AG04450 (cell line): Measurements from ENCODE around the gene REG4. TPM values are rescaled to one million over a fixed set of nuclear protein-coding genes. Genes with fewer than 3 reads are reported as not detected.

Experiments used
- CTCF ChIA-PET: fragments of 300-600, 350-600 bp; formaldehyde crosslinking; extraction: SDS; loops from one replicate; lab custom pipeline; 2022; ENCODE audit warnings: antibody characterized with exemption, inconsistent platforms; lab: Charles Lee
- POLR2A ChIA-PET: fragments of 350-600 bp; formaldehyde crosslinking; extraction: SDS; loops from one replicate; lab custom pipeline; 2021; ENCODE audit warnings: antibody characterized with exemption, inconsistent platforms; lab: Yijun Ruan, JAX
- DNase-seq: peaks from one replicate; pipeline ENCODE4 v3.0.0-alpha.2; 2011; ENCODE audit warnings: low read depth, low spot score
- H3K27ac ChIP-seq: one replicate; pipeline ENCODE4 v1.5.1; 2012; ENCODE audit warnings: low read depth, low read length, control low read depth
- H3K27me3 ChIP-seq: one replicate; pipeline ENCODE4 v1.6.0; 2012; ENCODE audit warnings: low read length; ENCODE audit not compliant: control insufficient read depth, insufficient read depth
- H3K4me3 ChIP-seq: 2 replicates; pipeline ENCODE4 v1.5.1; 2011; ENCODE audit warnings: mild to moderate bottlenecking, low read depth, low read length, control low read depth
- H3K9me3 ChIP-seq: 2 replicates; pipeline ENCODE4 v1.5.1; 2012; ENCODE audit warnings: low read length; ENCODE audit not compliant: control insufficient read depth, insufficient read depth
- polyA plus RNA-seq: library from polyadenylated mRNA; depleted of rRNA; stranded (reverse); fragments of >200 nt; gene quantifications from 2 replicates; pipeline ENCODE4 v1.2.3, GENCODE V29; 2011
- TF ChIP-seq, protein P1 (sequence below): IDR thresholded peaks from 2 replicates; pipeline ENCODE4 v1.5.1; 2011; ENCODE audit warnings: low read depth, low read length, control low read depth, inconsistent platforms

The REG4 gene
- polyA plus RNA-seq, 1 experiment = not detected

DNA sequence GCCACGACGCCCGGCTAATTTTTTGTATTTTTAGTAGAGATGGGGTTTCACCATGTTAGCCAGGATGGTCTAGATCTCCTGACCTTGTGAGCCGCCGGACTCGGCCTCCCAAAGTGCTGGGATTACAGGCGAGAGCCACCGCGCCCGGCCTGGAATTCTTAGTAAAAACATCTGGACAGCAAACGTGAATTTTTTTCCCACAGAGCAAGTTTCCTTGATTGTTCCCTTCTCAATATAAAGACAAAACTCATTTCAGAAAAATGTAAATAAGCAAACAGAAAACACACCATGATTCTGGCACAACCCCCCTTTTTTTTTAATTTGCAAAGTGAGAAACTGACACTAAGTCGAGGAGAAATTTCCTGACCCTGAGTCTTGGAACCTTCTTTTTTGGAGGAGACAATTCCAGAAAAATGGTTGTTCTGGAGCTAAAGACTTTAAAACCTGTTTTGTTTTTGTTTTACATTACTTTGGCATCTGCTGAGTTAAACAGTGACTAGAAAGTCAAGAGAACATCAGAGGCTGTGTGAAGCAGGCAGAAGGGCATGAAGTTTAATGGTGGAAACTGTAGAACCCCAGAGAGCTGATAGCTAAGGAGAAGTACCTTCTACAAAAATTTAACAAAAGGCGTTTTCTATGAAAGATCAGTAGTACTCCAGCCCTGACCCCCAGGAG is 32.2 kb downstream of the REG4 start:
- Histone ChIP-seq H3K27me3 (peaks cover 5% of the 10 kb centered on the region), H3K4me3 (no peak overlapping the region), H3K9me3 (no peaks in the 10 kb centered on the region), H3K27ac (no peak overlapping the region)
- DNase-seq = no peak
- ChIA-PET POLR2A (no interaction called here), CTCF (interaction anchor here (1.0 to 2.3 kb wide), 4 partner anchors 30 to 167 kb away, joined by 3 to 14 read pairs (median 7); no protein-coding TSS in a partner anchor)
- TF ChIP-seq, protein P1, sequence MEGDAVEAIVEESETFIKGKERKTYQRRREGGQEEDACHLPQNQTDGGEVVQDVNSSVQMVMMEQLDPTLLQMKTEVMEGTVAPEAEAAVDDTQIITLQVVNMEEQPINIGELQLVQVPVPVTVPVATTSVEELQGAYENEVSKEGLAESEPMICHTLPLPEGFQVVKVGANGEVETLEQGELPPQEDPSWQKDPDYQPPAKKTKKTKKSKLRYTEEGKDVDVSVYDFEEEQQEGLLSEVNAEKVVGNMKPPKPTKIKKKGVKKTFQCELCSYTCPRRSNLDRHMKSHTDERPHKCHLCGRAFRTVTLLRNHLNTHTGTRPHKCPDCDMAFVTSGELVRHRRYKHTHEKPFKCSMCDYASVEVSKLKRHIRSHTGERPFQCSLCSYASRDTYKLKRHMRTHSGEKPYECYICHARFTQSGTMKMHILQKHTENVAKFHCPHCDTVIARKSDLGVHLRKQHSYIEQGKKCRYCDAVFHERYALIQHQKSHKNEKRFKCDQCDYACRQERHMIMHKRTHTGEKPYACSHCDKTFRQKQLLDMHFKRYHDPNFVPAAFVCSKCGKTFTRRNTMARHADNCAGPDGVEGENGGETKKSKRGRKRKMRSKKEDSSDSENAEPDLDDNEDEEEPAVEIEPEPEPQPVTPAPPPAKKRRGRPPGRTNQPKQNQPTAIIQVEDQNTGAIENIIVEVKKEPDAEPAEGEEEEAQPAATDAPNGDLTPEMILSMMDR = no peak

DNA sequence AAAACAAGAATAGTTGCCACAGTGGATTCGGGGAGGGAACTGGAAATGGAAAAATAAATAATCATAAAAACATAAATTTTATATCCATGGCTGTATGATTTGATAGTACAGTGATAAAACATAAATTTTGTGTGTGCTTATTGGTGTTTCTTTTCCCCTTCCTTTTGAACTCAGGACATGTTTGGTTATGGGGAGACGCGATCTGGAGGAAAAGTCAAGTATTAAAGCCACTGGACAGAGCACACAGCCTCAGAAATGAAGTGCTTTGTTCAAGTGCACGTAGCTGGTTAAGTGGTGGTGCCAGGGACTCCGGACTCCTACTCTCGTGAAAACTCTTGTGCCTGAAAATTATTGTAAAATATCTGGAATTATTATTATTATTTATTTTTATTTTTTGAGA is 32.9 kb downstream of the REG4 start:
- POLR2A ChIA-PET = no interaction called here

DNA sequence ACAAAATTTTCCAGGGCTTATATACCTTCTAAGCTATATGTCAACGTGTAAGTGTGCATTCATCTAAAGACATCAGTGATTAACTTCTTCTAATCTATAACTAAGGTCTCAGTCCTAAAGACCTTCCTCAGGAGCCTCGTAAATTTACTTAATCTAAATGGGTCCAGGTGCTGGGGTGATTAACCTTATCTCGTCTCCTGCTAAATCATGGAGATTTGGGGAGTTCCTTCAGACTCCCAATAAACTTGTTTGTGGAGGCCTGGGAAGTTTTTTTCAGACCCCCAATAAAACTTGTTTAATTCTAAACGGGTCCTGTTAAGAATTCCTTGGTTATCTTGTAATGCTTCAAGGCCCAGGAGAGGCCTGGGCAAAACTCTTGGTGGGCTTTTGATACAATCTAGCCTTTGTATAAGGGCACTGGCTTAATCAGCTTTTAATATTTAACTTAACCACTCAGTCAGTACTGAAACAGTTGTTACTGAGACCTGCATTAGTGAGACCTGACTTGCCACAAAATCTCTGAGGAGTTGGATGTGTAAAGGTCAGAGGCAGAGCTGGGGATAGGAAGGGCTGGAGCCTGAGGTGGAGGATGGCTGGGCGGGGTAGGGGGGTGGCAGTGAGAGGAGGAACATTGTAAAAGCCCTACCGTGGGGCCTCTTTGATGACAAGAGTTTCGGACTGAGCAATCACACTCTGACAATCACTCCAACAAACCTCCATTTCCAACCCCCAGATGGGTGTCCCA is 36.3 kb downstream of the REG4 start:
- H3K4me3 ChIP-seq = no peak overlapping the region
- ChIA-PET CTCF (interaction anchor here (1.7 kb wide), 1 partner anchor 31 kb away, joined by 4 read pairs; no protein-coding TSS in a partner anchor), POLR2A (no interaction called here)

More for the DNA sequence above, 32.9 kb downstream of the REG4 start:
- TF ChIP-seq, protein P1 = no peak
- DNase-seq = no peak
- H3K27ac ChIP-seq = no peak overlapping the region
- H3K9me3 ChIP-seq = no peaks in the 10 kb centered on the region
- CTCF ChIA-PET = interaction anchor here (1.9 kb wide), 1 partner anchor 34 kb away, joined by 6 read pairs; no protein-coding TSS in a partner anchor
- peaks cover 2% of the 10 kb centered on the region for H3K27me3 ChIP-seq
- no peak overlapping the region for H3K4me3 ChIP-seq

DNA sequence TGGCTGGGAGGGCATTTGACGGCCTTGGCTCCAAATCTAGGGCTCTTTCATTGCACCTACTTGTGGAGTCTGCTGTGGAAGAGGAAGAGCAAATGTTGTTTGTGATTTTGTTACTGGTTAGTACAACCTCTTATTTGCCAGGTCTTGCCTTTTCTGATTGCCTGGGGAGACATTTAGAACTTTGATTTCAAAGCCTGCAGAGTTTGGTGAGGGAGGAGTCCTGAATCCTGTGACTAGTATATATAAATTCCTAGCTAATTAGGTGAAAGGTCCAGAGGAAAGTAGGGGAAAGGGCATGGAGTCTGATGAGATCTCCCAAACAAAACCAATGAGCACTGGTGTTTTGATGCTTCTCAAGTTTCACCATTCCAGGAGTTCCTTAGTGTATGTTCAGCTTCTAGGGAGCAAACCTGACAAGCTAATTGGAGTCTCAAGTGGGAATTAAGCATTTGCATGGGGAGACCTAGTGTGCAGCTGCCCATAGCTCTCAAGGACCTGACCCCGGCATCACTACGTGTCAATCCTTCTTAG is 37.5 kb downstream of the REG4 start:
- TF ChIP-seq, protein P1 = no peak
- Histone ChIP-seq H3K9me3 (no peaks in the 10 kb centered on the region), H3K27ac (no peak overlapping the region), H3K4me3 (no peak overlapping the region), H3K27me3 (peaks cover 4% of the 10 kb centered on the region)
- POLR2A ChIA-PET = no interaction called here
- CTCF ChIA-PET = interaction anchor here (1.7 kb wide), 1 partner anchor 30 kb away, joined by 4 read pairs; no protein-coding TSS in a partner anchor
- DNase-seq = no peak

More for the DNA sequence above, 36.3 kb downstream of the REG4 start:
- Histone ChIP-seq H3K27ac (no peak overlapping the region), H3K27me3 (peaks cover 4% of the 10 kb centered on the region), H3K9me3 (no peaks in the 10 kb centered on the region)
- DNase-seq = no peak
- TF ChIP-seq, protein P1 = no peak
